Trophoblast cell (in vitro differentiated cells and primary cell): Measurements from ENCODE around the gene ADRM1.

Experiments
- DNase-seq, 2 donors: peaks; one replicate each; pipeline ENCODE4 v3.0.0-alpha.2; 2016
- H2AFZ ChIP-seq: 2 replicates; pipeline ENCODE4 v1.6.1; 2013; ENCODE audit warnings: low read length, moderate library complexity, mild to moderate bottlenecking; ENCODE audit not compliant: insufficient read depth, poor library complexity
- H2AK5ac ChIP-seq: 2 replicates; pipeline ENCODE4 v1.6.1; 2013; ENCODE audit warnings: mild to moderate bottlenecking, low read length
- H2BK120ac ChIP-seq: 2 replicates; pipeline ENCODE4 v1.6.1; 2013; ENCODE audit warnings: low read length, mild to moderate bottlenecking, moderate library complexity; ENCODE audit not compliant: insufficient read depth, poor library complexity
- H2BK12ac ChIP-seq: 2 replicates; pipeline ENCODE4 v1.6.1; 2013; ENCODE audit warnings: mild to moderate bottlenecking, low read length, moderate library complexity
- H2BK5ac ChIP-seq: 2 replicates; pipeline ENCODE4 v1.6.1; 2013; ENCODE audit warnings: low read length, low read depth, moderate library complexity, mild to moderate bottlenecking; ENCODE audit not compliant: poor library complexity
- H3K14ac ChIP-seq: 2 replicates; pipeline ENCODE4 v1.6.1; 2013; ENCODE audit warnings: mild to moderate bottlenecking, low read length
- H3K18ac ChIP-seq: 2 replicates; pipeline ENCODE4 v1.6.1; 2013; ENCODE audit warnings: mild to moderate bottlenecking, low read length
- H3K23ac ChIP-seq: 2 replicates; pipeline ENCODE4 v1.6.1; 2013; ENCODE audit warnings: low read length
- H3K27ac ChIP-seq: 2 replicates; pipeline ENCODE4 v1.5.1; 2013; ENCODE audit warnings: low read depth, mild to moderate bottlenecking, inconsistent platforms, low read length, moderate library complexity
- H3K27me3 ChIP-seq: 2 replicates; pipeline ENCODE4 v1.6.1; 2013; ENCODE audit warnings: inconsistent platforms, mild to moderate bottlenecking, low read length, moderate library complexity; ENCODE audit not compliant: insufficient read depth
- H3K36me3 ChIP-seq, 2 experiments: 1 replicate in 1 of 2; 2 replicates in 1 of 2; pipeline ENCODE4 v1.6.1; 2013; ENCODE audit warnings: low read length in 2 of 2, mild to moderate bottlenecking in 2 of 2, moderate library complexity in 1 of 2; ENCODE audit not compliant: insufficient read depth in 2 of 2, control insufficient read depth in 1 of 2
- H3K4ac ChIP-seq: 2 replicates; pipeline ENCODE4 v1.6.1; 2013; ENCODE audit warnings: low read depth, mild to moderate bottlenecking, low read length, moderate library complexity
- H3K4me1 ChIP-seq, 2 experiments: 1 replicate in 1 of 2; 2 replicates in 1 of 2; pipeline ENCODE4 v1.6.1; 2013; ENCODE audit warnings: low read length in 2 of 2, mild to moderate bottlenecking in 2 of 2, moderate library complexity in 1 of 2; ENCODE audit not compliant: insufficient read depth in 2 of 2, control insufficient read depth in 1 of 2
- H3K4me2 ChIP-seq: 2 replicates; pipeline ENCODE4 v1.6.1; 2013; ENCODE audit warnings: inconsistent platforms, mild to moderate bottlenecking, low read length, moderate library complexity
- H3K4me3 ChIP-seq: 2 replicates; pipeline ENCODE4 v1.5.1; 2013; ENCODE audit warnings: mild to moderate bottlenecking, low read depth, low read length, inconsistent platforms
- H3K79me1 ChIP-seq: one replicate; pipeline ENCODE4 v1.6.1; 2013; ENCODE audit warnings: low read length
- H3K79me2 ChIP-seq: 2 replicates; pipeline ENCODE4 v1.6.1; 2013; ENCODE audit warnings: low read length, mild to moderate bottlenecking; ENCODE audit not compliant: control insufficient read depth, insufficient read depth, poor library complexity
- H3K9ac ChIP-seq: 2 replicates; pipeline ENCODE4 v1.6.1; 2013; ENCODE audit warnings: mild to moderate bottlenecking, low read length
- H3K9me3 ChIP-seq: 2 replicates; pipeline ENCODE4 v1.6.1; 2013; ENCODE audit warnings: low read depth, mild to moderate bottlenecking, control low read depth, inconsistent platforms, low read length; ENCODE audit not compliant: insufficient read depth
- H4K12ac ChIP-seq: 2 replicates; pipeline ENCODE4 v1.6.1; 2013; ENCODE audit warnings: low read depth, mild to moderate bottlenecking, low read length, moderate library complexity
- H4K8ac ChIP-seq: 2 replicates; pipeline ENCODE4 v1.6.1; 2013; ENCODE audit warnings: low read depth, mild to moderate bottlenecking, low read length, moderate library complexity
- H4K91ac ChIP-seq: one replicate; pipeline ENCODE4 v1.6.1; 2013; ENCODE audit warnings: low read depth, mild to moderate bottlenecking, low read length, moderate library complexity
- WGBS: extraction: QIAGEN DNeasy Blood & Tissue Kit; methylation state at CpG from one replicate; pipeline ENCODE4 v1.1.7; 2013; ENCODE audit warnings: missing lambda C conversion rate; ENCODE audit not compliant: insufficient read length, insufficient coverage; ENCODE audit errors: extremely low coverage; 5-methylcytosine and 5-hydroxymethylcytosine counted together

Gene ADRM1

DNA sequence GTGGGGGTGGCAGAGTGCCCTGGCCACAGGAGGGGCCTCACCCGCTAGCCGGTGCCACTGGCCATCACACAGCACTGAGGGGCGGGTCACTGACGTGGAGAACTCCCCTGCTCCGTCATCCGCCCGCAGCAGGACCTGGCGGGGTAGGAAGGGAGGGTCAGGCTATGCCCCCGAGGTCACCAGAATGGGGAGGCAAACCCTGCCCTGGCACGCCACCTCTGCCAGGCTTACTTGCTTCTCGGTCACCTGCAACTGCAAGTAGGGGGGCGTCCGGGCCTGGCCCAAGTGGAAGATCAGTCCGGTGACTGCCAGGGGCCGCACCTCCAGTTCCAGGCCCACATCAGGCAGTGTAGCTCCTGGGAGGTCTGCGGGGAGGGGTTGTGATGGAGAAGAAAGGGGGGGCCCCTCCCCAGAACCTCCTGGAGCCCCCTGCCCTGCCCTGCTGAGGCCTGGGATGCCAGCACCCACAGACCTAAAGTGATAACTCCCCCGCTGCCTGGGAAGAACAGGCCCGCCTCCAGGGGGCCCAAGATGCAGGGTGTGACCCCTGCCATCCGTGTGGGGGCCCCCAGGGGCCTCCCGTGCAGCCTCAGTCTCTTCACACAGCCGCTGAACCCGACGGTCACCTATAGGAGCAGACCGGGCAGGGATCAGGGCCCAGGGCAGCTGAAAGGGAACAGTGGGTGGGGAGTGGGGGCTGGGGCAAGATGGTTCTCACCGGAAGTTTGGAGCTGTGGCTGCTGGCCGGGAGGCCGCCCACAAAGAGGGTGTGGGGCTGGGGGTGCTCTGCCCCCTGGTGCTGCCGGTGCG lies 7.4 kb downstream of the ADRM1 start:
- H3K79me1 ChIP-seq, result no peaks in the 10 kb centered on the region
- no peak overlapping the region for H3K4me3 ChIP-seq
- H2BK5ac ChIP-seq, result no peak overlapping the region
- no peak overlapping the region for H4K8ac ChIP-seq
- H3K27me3 ChIP-seq, result no peaks in the 10 kb centered on the region
- no peak overlapping the region for H3K23ac ChIP-seq
- no peak overlapping the region for H4K91ac ChIP-seq
- WGBS, result no CpG with 5 or more reads among the region's 29 CpGs
- H3K79me2 ChIP-seq, result peaks cover 4% of the 10 kb centered on the region
- H4K12ac ChIP-seq, result no peak overlapping the region
- no peak for DNase-seq
- no peak overlapping the region for H3K14ac ChIP-seq
- H2AFZ ChIP-seq, result no peak overlapping the region
- H3K18ac ChIP-seq, result no peak overlapping the region
- no peak overlapping the region for H2BK12ac ChIP-seq
- no peak overlapping the region for H2AK5ac ChIP-seq
- H3K9ac ChIP-seq, result no peak overlapping the region
- no peak overlapping the region for H2BK120ac ChIP-seq
- H3K9me3 ChIP-seq, result peaks cover 2% of the 10 kb centered on the region
- no peaks in the 10 kb centered on the region for H3K4me1 ChIP-seq
- no peak overlapping the region for H3K4ac ChIP-seq
- no peak overlapping the region for H3K4me2 ChIP-seq
- peaks cover 97 to 98% of the 10 kb centered on the region in 2 experiments for H3K36me3 ChIP-seq
- no peak overlapping the region for H3K27ac ChIP-seq

DNA sequence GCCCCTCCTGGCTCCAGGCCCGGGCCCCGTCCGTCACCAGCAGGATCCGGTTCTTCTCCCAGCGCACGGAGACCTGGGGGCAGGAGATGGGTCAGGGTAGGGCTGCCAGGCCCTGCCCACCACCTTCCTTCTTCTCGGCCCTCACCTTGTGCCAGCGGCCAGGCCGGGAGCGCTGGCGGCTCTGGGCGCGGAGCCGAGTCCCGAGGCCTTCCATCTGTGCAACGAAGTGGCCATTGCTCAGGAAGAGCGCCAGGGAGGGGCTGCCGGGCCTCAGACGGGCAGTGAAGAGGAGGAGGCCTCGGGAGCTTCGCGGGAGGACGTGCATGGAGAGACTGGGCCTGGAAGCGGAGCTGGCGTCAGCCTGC lies 7.9 kb downstream of the ADRM1 start:
- Histone ChIP-seq H2BK12ac (no peak overlapping the region), H2BK5ac (no peak overlapping the region), H3K14ac (no peak overlapping the region), H3K27ac (no peak overlapping the region), H2AFZ (no peak overlapping the region), H2AK5ac (no peak overlapping the region), H3K27me3 (no peaks in the 10 kb centered on the region), H4K91ac (no peak overlapping the region), H3K79me1 (no peaks in the 10 kb centered on the region), H4K12ac (no peak overlapping the region), H4K8ac (no peak overlapping the region), H3K18ac (no peak overlapping the region), H3K9me3 (peaks cover 6% of the 10 kb centered on the region), H3K4me3 (no peak overlapping the region), H3K4me1 (no peaks in the 10 kb centered on the region), H3K36me3 (peaks cover 97 to 98% of the 10 kb centered on the region in 2 experiments), H3K4ac (no peak overlapping the region), H3K79me2 (peaks cover 2% of the 10 kb centered on the region), H2BK120ac (no peak overlapping the region), H3K9ac (no peak overlapping the region), H3K4me2 (no peak overlapping the region), H3K23ac (no peak overlapping the region)
- DNase-seq, result no peak
- no CpG with 5 or more reads among the region's 25 CpGs for WGBS

DNA sequence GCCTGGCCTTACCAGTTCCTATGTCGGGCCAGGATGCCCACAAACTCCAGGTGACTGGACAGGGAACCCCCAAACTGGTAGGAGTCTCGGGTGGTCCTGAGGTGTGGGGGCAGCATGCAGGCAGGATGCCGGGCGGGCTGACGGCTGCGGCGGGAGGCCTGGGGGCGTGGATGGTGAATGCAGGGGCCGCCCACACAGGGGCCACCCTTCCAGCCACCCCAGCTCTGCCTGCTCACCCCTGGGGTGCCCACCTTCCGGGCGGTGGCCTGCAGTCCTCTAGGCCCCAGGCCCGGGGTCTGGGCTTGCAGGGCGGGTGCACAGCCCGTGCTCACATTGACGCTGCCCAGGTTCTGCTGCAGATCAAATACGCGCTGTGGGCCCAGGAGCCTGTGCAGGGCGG lies 8.4 kb downstream of the ADRM1 start:
- H3K23ac ChIP-seq, result no peak overlapping the region
- H3K27ac ChIP-seq, result no peak overlapping the region
- H2BK5ac ChIP-seq, result no peak overlapping the region
- no peak overlapping the region for H2BK12ac ChIP-seq
- no peak overlapping the region for H2BK120ac ChIP-seq
- no peak for DNase-seq
- peaks cover 6% of the 10 kb centered on the region for H3K9me3 ChIP-seq
- H4K8ac ChIP-seq, result no peak overlapping the region
- no peak overlapping the region for H3K4me3 ChIP-seq
- H2AK5ac ChIP-seq, result no peak overlapping the region
- no peaks in the 10 kb centered on the region for H3K79me2 ChIP-seq
- no peak overlapping the region for H4K91ac ChIP-seq
- no peak overlapping the region for H2AFZ ChIP-seq
- no peak overlapping the region for H3K18ac ChIP-seq
- no peaks in the 10 kb centered on the region for H3K27me3 ChIP-seq
- H4K12ac ChIP-seq, result no peak overlapping the region
- no CpG with 5 or more reads among the region's 18 CpGs for WGBS
- H3K9ac ChIP-seq, result no peak overlapping the region
- no peak overlapping the region for H3K14ac ChIP-seq
- no peaks in the 10 kb centered on the region for H3K4me1 ChIP-seq
- no peak overlapping the region for H3K4ac ChIP-seq
- peaks cover 97 to 98% of the 10 kb centered on the region in 2 experiments for H3K36me3 ChIP-seq
- H3K79me1 ChIP-seq, result no peaks in the 10 kb centered on the region
- H3K4me2 ChIP-seq, result no peak overlapping the region

DNA sequence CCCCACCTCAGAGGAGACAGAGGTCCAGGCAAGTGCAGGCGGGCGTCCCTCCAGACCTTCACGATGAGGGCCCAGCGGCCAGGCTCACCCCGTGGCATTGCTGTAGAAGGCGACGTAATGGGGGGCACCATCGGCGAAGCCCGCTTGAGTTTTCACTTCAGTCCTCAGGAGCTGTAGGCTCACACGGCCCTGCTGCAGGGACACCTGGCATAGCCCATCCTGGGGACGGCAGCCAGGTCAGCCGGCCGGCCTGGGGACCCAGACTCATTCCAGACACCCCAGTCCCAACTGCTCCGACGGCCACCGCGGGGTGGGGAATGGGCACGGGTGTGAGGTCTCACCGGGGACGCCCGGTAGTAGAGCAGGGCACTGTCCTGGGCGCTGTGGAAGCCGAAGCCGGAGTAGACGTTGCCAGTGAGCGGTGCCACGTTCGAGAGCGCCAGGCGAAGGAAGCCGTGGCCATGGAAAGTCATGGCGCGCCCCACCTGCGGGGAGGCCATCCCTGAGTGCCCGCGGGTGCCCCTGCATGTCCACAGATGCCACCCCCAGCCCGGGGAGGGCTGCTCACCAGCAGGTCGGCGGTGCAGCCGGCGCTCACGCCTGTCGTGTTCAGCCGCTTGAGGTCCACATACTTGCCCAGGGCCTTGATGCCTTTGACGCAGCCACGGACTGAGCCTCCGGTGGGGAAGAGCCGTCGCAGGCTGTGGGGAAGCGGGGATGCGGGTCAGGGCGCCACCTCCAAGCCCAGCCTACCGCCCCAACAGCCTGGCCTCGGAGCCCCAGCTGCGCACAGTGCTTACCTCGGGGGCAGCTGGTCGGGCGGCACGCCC lies 9.2 kb downstream of the ADRM1 start:
- Histone ChIP-seq H3K4ac (no peak overlapping the region), H3K36me3 (peaks cover 97 to 98% of the 10 kb centered on the region in 2 experiments), H3K4me3 (no peak overlapping the region), H2BK5ac (no peak overlapping the region), H4K8ac (no peak overlapping the region), H3K4me1 (no peaks in the 10 kb centered on the region), H3K9ac (no peak overlapping the region), H3K27ac (no peak overlapping the region), H2BK12ac (no peak overlapping the region), H3K9me3 (peaks cover 5% of the 10 kb centered on the region), H3K18ac (no peak overlapping the region), H3K23ac (no peak overlapping the region), H4K91ac (no peak overlapping the region), H2AFZ (no peak overlapping the region), H3K4me2 (no peak overlapping the region), H3K79me1 (no peaks in the 10 kb centered on the region), H3K27me3 (no peaks in the 10 kb centered on the region), H3K79me2 (no peaks in the 10 kb centered on the region), H4K12ac (no peak overlapping the region), H2BK120ac (no peak overlapping the region), H2AK5ac (no peak overlapping the region), H3K14ac (no peak overlapping the region)
- no CpG with 5 or more reads among the region's 60 CpGs for WGBS
- no peak for DNase-seq
